ENCODE data around the gene UBA3.

Gene UBA3

GRCh38 chr3:69110941-69111546 lies 30.9 kb upstream of the UBA3 start:
- no peak for TF ChIP-seq CTCF (IDR thresholded peaks at IDR 0.05)

- no peak for TF ChIP-seq CTCF (IDR thresholded peaks at IDR 0.05)
Observed at GRCh38 chr3:69108811-69109210, 28.6 kb upstream of the UBA3 start.

- no peak for TF ChIP-seq CTCF (IDR thresholded peaks at IDR 0.05)
Observed at GRCh38 chr3:69107841-69108240, 27.7 kb upstream of the UBA3 start.

- no peak for TF ChIP-seq CTCF (IDR thresholded peaks at IDR 0.05)
Observed at GRCh38 chr3:69105320-69105719, 25.2 kb upstream of the UBA3 start.

GRCh38 chr3:69104586-69104985 lies 24.4 kb upstream of the UBA3 start:
- no peak for TF ChIP-seq CTCF (IDR thresholded peaks at IDR 0.05)

GRCh38 chr3:69103123-69103522 lies 23.0 kb upstream of the UBA3 start:
- TF ChIP-seq CTCF (IDR thresholded peaks at IDR 0.05), result no peak

- no peak for TF ChIP-seq CTCF (IDR thresholded peaks at IDR 0.05)
Observed at GRCh38 chr3:69102384-69102783, 22.2 kb upstream of the UBA3 start.

GRCh38 chr3:69099576-69099975 lies 19.4 kb upstream of the UBA3 start:
- TF ChIP-seq CTCF (IDR thresholded peaks at IDR 0.05), result no peak

All from LNCAP (cell line).